Liver (tissue), 9 donors: ENCODE data around the gene TMTC1. TPM values are rescaled to one million over a fixed set of nuclear protein-coding genes. Genes with fewer than 3 reads are reported as not detected.

Source experiments
- DNase-seq: peaks from one replicate; pipeline ENCODE4 v3.0.0-alpha.2; 2017; ENCODE audit warnings: low spot score
- H3K27ac ChIP-seq, 2 donors: one replicate each; pipeline ENCODE4 v1.7.0; 2013; ENCODE audit warnings: inconsistent platforms in 2 of 2, low read length in 2 of 2, control low read depth in 1 of 2, low read depth in 1 of 2, mild to moderate bottlenecking in 1 of 2
- H3K27me3 ChIP-seq, 4 donors: one replicate each; pipeline versions ENCODE4 v1.6.1 to v1.7.0; 2013; ENCODE audit warnings: low read length in 3 of 4, inconsistent platforms in 1 of 4, mild to moderate bottlenecking in 1 of 4, moderate library complexity in 1 of 4; ENCODE audit not compliant: control insufficient read depth in 4 of 4, insufficient read depth in 4 of 4
- H3K36me3 ChIP-seq, 4 donors: one replicate each; pipeline versions ENCODE4 v1.6.1 to v1.7.0; 2013; ENCODE audit warnings: low read length in 3 of 4, mild to moderate bottlenecking in 3 of 4, low read depth in 1 of 4, moderate library complexity in 1 of 4; ENCODE audit not compliant: control insufficient read depth in 4 of 4, insufficient read depth in 3 of 4
- H3K4me1 ChIP-seq, 4 donors: one replicate each; pipeline versions ENCODE4 v1.6.1 to v1.7.0; 2013; ENCODE audit warnings: low read length in 3 of 4, mild to moderate bottlenecking in 3 of 4, moderate library complexity in 1 of 4; ENCODE audit not compliant: control insufficient read depth in 4 of 4, insufficient read depth in 4 of 4
- H3K4me3 ChIP-seq, 3 donors: one replicate each; pipeline versions ENCODE4 v1.6.1 to v1.7.0; 2013; ENCODE audit warnings: low read length in 3 of 3, control low read depth in 1 of 3, low read depth in 1 of 3, mild to moderate bottlenecking in 1 of 3
- H3K9ac ChIP-seq, 2 donors: one replicate each; pipeline ENCODE4 v1.7.0; 2013; ENCODE audit warnings: low read length in 2 of 2, mild to moderate bottlenecking in 2 of 2, moderate library complexity in 2 of 2, control low read depth in 1 of 2, low read depth in 1 of 2
- H3K9me3 ChIP-seq, 4 donors: one replicate each; pipeline versions ENCODE4 v1.6.1 to v1.7.0; 2013; ENCODE audit warnings: low read length in 3 of 4; ENCODE audit not compliant: control insufficient read depth in 4 of 4
- ATF3 ChIP-seq: IDR thresholded peaks from 2 replicates; pipeline ENCODE4 v1.6.1; 2016; ENCODE audit warnings: antibody characterized with exemption
- EGR1 ChIP-seq, 2 donors: IDR thresholded peaks; 2 replicates each; pipeline ENCODE4 v1.6.1; 2016 to 2018; ENCODE audit warnings: antibody characterized with exemption in 2 of 2, low read depth in 2 of 2
- FOXA2 ChIP-seq: IDR thresholded peaks from 2 replicates; pipeline ENCODE4 v1.6.1; 2016; ENCODE audit warnings: antibody characterized with exemption
- HNF4A ChIP-seq, 2 donors: conservative IDR thresholded peaks; 2 replicates each; pipeline ENCODE4 v1.6.1; 2016; ENCODE audit warnings: antibody characterized with exemption in 2 of 2, mild to moderate bottlenecking in 2 of 2
- HNF4G ChIP-seq: IDR thresholded peaks from 2 replicates; pipeline ENCODE4 v1.6.1; 2016; ENCODE audit warnings: antibody characterized with exemption
- JUND ChIP-seq, 2 donors: IDR thresholded peaks; 2 replicates each; pipeline ENCODE4 v1.6.1; 2016; ENCODE audit warnings: antibody characterized with exemption in 2 of 2
- MAX ChIP-seq: IDR thresholded peaks from 2 replicates; pipeline ENCODE4 v1.6.1; 2016; ENCODE audit warnings: antibody characterized with exemption
- NR2F2 ChIP-seq: IDR thresholded peaks from 2 replicates; pipeline ENCODE4 v1.6.1; 2016; ENCODE audit warnings: antibody characterized with exemption
- RAD21 ChIP-seq, 2 donors: IDR thresholded peaks; 2 replicates each; pipeline ENCODE4 v1.6.1; 2016; ENCODE audit warnings: antibody characterized with exemption in 2 of 2, mild to moderate bottlenecking in 2 of 2
- REST ChIP-seq: IDR thresholded peaks from 2 replicates; pipeline ENCODE4 v1.6.1; 2016; ENCODE audit warnings: antibody characterized with exemption, mild to moderate bottlenecking
- RXRA ChIP-seq, 2 donors: IDR thresholded peaks; 2 replicates each; pipeline ENCODE4 v1.6.1; 2017 to 2018; ENCODE audit warnings: antibody characterized with exemption in 2 of 2, mild to moderate bottlenecking in 1 of 2
- SP1 ChIP-seq: IDR thresholded peaks from 2 replicates; pipeline ENCODE4 v1.6.1; 2018; ENCODE audit warnings: antibody characterized with exemption, mild to moderate bottlenecking
- TAF1 ChIP-seq: conservative IDR thresholded peaks from 2 replicates; pipeline ENCODE4 v1.6.1; 2016; ENCODE audit warnings: antibody characterized with exemption, mild to moderate bottlenecking
- YY1 ChIP-seq: IDR thresholded peaks from 2 replicates; pipeline ENCODE4 v1.6.1; 2016; ENCODE audit warnings: antibody characterized with exemption, mild to moderate bottlenecking
- ZBTB33 ChIP-seq: IDR thresholded peaks from 2 replicates; pipeline ENCODE4 v1.6.1; 2016; ENCODE audit warnings: antibody characterized with exemption
- WGBS: extraction: QIAGEN DNeasy Blood & Tissue Kit; methylation state at CpG from one replicate; pipeline ENCODE4 v1.1.7; 2013; 5-methylcytosine and 5-hydroxymethylcytosine counted together
- polyA plus RNA-seq, 2 donors: library from polyadenylated mRNA; stranded (reverse) in 1 of 2; unstranded in 1 of 2; fragments of 200-250 nt in 1 of 2; fragments of >200 nt in 1 of 2; fragmentation: Nextera tagmentation in 1 of 2; extraction: Ambion mirVana in 1 of 2; gene quantifications; one replicate each; pipeline versions ENCODE4 v1.2.1 to v1.2.3, GENCODE V29; 2013 to 2015
- total RNA-seq, 2 donors: library from RNA; depleted of rRNA; stranded (reverse); fragments of >200 nt; gene quantifications; one replicate each; pipeline ENCODE4 v1.2.3, GENCODE V29; 2014
- TF ChIP-seq, protein P1 (sequence below): fragments of 150-350 bp; IDR thresholded peaks from 2 replicates; pipeline ENCODE4 v1.5.1; 2017; ENCODE audit warnings: improper control_type of control experiment, low read depth, low read length; ENCODE audit not compliant: missing input control
- donor health status: healthy.
- donor health status: healthy.
- donor health status: healthy.
- donor health status: healthy.
- donor health status: healthy.

The TMTC1 gene
- total and polyA plus RNA-seq, 4 donors, result 0.76 to 3.3 (median 2.1) TPM

DNA sequence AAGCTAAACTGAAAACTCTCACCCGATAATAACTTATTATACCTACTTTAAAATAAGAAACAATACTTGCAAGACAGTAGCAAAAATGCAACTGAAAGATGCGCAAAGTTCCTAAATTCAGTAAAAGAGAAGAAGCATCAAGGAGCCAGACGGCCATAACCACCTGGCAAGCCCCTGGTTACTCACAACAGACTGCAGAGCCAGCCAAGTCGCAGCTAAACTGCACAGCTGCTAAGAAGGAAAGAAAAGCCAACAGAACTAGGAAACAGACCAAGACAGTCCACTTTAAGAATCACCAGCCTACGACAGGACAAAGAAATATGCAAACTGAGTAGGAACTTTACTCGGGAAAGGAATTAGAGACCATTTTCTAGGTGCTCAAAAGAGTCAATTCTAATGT, 127.9 kb downstream of the TMTC1 start:
- Histone ChIP-seq H3K4me3 (no peak overlapping the region), H3K9ac (no peak overlapping the region), H3K9me3 (no peaks in the 10 kb centered on the region), H3K27me3 (no peaks in the 10 kb centered on the region), H3K27ac (no peak overlapping the region), H3K4me1 (no peaks in the 10 kb centered on the region), H3K36me3 (no peaks in the 10 kb centered on the region)
- WGBS, result 91% methylated on average over 6 of the region's 6 CpGs
- TF ChIP-seq YY1 (no peak), NR2F2 (no peak)
- DNase-seq, result no peak

- Histone ChIP-seq H3K36me3 (no peaks in the 10 kb centered on the region), H3K9me3 (no peaks in the 10 kb centered on the region), H3K4me3 (no peak overlapping the region), H3K27me3 (no peaks in the 10 kb centered on the region), H3K9ac (no peak overlapping the region), H3K4me1 (no peaks in the 10 kb centered on the region), H3K27ac (no peak overlapping the region)
- no peak for TF ChIP-seq EGR1 (IDR thresholded peaks at IDR 0.05; ENCODE audit: low read depth in 2 of 2)
- TF ChIP-seq HNF4G, result no peak
- no peak for TF ChIP-seq RAD21 (IDR thresholded peaks at IDR 0.05)
- no peak for TF ChIP-seq MAX
- no peak for TF ChIP-seq JUND (IDR thresholded peaks at IDR 0.05)
- TF ChIP-seq SP1, result no peak
- no peak for TF ChIP-seq RXRA (IDR thresholded peaks at IDR 0.05)
- TF ChIP-seq ATF3, result no peak
- TF ChIP-seq ZBTB33, result no peak
- TF ChIP-seq, protein P1, sequence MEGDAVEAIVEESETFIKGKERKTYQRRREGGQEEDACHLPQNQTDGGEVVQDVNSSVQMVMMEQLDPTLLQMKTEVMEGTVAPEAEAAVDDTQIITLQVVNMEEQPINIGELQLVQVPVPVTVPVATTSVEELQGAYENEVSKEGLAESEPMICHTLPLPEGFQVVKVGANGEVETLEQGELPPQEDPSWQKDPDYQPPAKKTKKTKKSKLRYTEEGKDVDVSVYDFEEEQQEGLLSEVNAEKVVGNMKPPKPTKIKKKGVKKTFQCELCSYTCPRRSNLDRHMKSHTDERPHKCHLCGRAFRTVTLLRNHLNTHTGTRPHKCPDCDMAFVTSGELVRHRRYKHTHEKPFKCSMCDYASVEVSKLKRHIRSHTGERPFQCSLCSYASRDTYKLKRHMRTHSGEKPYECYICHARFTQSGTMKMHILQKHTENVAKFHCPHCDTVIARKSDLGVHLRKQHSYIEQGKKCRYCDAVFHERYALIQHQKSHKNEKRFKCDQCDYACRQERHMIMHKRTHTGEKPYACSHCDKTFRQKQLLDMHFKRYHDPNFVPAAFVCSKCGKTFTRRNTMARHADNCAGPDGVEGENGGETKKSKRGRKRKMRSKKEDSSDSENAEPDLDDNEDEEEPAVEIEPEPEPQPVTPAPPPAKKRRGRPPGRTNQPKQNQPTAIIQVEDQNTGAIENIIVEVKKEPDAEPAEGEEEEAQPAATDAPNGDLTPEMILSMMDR, result no peak
- WGBS, result 91% methylated on average over 4 of the region's 4 CpGs
- DNase-seq, result no peak
Measured at GRCh38 chr12:29653286-29653685, 130.5 kb downstream of the TMTC1 start.

DNA sequence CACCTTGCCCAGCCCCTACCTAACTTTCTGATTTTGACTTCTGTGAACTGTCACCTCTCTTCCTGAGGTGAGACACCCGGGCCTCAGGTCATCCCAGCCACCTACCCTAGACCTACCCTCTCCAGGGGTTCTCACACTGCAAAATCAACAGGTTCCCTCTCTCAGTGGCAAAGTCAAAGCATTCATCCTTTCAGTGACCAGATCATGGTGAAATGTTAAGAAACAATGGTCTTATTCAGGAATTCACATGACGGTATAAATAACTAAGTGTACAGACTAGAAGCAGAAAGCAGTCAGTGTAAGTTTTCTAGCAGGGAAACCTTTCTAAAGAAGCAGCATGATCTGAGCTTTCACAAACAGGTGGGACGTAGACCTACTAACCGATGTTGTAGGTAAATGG, 133.4 kb downstream of the TMTC1 start:
- H3K27me3 ChIP-seq, result no peaks in the 10 kb centered on the region
- H3K36me3 ChIP-seq, result no peaks in the 10 kb centered on the region
- 95% methylated on average over 4 of the region's 4 CpGs for WGBS
- H3K27ac ChIP-seq, result no peak overlapping the region
- H3K9me3 ChIP-seq, result no peaks in the 10 kb centered on the region
- no peak overlapping the region for H3K4me3 ChIP-seq
- no peak overlapping the region for H3K9ac ChIP-seq
- DNase-seq, result no peak
- no peaks in the 10 kb centered on the region for H3K4me1 ChIP-seq
- TF ChIP-seq FOXA2 (no peak), REST (no peak), ZBTB33 (no peak), RXRA (IDR thresholded peaks at IDR 0.05) (no peak), YY1 (no peak), TAF1 (no peak), SP1 (no peak), RAD21 (IDR thresholded peaks at IDR 0.05) (no peak), MAX (no peak), EGR1 (IDR thresholded peaks at IDR 0.05; ENCODE audit: low read depth in 2 of 2) (no peak), NR2F2 (no peak), HNF4A (conservative IDR thresholded peaks at IDR 0.05) (no peak)
